ENCODE results near the gene TOP2B.

The TOP2B gene

GRCh38 chr3:25555695-25556437 is 108.8 kb downstream of the TOP2B start:
- no peak for TF ChIP-seq CTCF (IDR thresholded peaks at IDR 0.05; ENCODE audit: control insufficient read depth, insufficient read depth, low read depth, low read length, missing control alignments)
- no peak overlapping the region for H3K4me3 ChIP-seq (ENCODE audit: control insufficient read depth, low read depth, low read length)
- no peak for DNase-seq (ENCODE audit: low read depth)

- DNase-seq (ENCODE audit: low read depth): no peak
- H3K4me3 ChIP-seq (ENCODE audit: control insufficient read depth, low read depth, low read length): no peak overlapping the region
- TF ChIP-seq CTCF (IDR thresholded peaks at IDR 0.05; ENCODE audit: control insufficient read depth, insufficient read depth, low read depth, low read length, missing control alignments): no peak
Measured at GRCh38 chr3:25554376-25554775, 110.3 kb downstream of the TOP2B start.

DNA sequence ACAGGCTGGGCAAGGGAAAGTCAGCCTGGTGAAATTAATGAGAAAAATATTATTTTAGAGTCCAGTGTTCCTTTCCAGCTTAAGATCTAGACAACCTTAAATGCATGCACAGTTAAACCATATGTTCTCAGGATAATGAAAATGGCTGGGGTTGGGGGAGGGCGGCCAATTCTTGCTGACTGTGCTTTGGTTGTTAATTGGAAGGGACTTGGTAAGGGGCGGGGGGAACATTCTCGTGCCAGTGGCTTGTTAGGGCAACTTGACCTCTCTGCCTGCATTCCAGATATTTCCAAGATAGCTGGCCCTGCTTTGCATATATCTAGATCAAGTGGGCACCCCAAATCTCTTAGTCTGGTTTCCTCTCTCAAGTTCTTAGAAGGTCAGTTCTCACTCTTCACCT is 112.5 kb downstream of the TOP2B start:
- no peak for TF ChIP-seq CTCF (IDR thresholded peaks at IDR 0.05; ENCODE audit: control insufficient read depth, insufficient read depth, low read depth, low read length, missing control alignments)
- H3K4me3 ChIP-seq (ENCODE audit: control insufficient read depth, low read depth, low read length): no peak overlapping the region
- DNase-seq (ENCODE audit: low read depth): no peak

GRCh38 chr3:25548836-25549235 is 115.9 kb downstream of the TOP2B start:
- no peak for DNase-seq (ENCODE audit: low read depth)
- no peak overlapping the region for H3K4me3 ChIP-seq (ENCODE audit: control insufficient read depth, low read depth, low read length)
- no peak for TF ChIP-seq CTCF (IDR thresholded peaks at IDR 0.05; ENCODE audit: control insufficient read depth, insufficient read depth, low read depth, low read length, missing control alignments)

DNA sequence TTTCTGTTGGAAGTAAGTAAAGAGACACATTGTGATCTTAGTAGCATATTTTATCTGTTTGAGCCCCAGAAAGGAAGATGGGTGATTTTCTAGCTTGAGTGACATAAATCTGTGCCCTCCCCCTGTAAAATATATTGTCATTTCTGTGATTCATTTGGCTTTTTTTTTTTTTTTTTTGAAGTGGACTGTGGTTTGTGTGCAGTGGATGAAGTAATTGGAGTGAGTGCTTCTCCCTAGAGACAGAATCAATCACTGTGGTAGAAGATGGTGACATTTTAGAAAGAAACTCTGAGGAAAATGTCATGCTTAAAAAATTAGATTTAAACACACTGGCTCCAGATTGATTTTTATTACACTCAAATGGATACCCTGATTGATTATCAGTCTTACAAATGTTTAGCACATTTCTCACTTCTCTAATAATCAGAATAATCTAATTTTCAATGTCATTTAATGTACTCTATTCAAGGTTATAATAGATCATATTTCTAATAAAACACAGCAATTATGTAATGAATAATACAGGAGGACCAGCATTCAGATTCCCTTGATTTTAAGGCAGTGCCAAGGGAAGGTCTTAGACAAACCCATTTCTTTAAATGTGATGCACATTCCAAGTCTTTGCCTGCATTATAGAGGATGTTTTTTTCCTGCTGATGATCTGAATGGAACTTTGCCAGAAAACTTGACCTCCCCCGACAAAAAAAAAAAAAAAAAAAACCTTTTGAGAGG is 116.6 kb downstream of the TOP2B start:
- TF ChIP-seq CTCF (IDR thresholded peaks at IDR 0.05; ENCODE audit: control insufficient read depth, insufficient read depth, low read depth, low read length, missing control alignments): no peak
- no peak for DNase-seq (ENCODE audit: low read depth)
- H3K4me3 ChIP-seq (ENCODE audit: control insufficient read depth, low read depth, low read length): no peak overlapping the region
